HepG2 (cell line): ENCODE measurements around the gene SUB1. TPM values are rescaled to one million over a fixed set of nuclear protein-coding genes. Genes with fewer than 3 reads are reported as not detected.

ENCODE experiments used
- ATF4 ChIP-seq, 2 experiments: fragments of 450-650 bp in 1 of 2; sonication (generic) in 1 of 2; formaldehyde crosslinking; IDR thresholded peaks; 2 replicates each; pipeline versions ENCODE4 v1.5.0 to v1.8.0; 2020 to 2022; ENCODE audit warnings: mild to moderate bottlenecking in 1 of 2, missing genetic modification reagents in 1 of 2
- EZH2 ChIP-seq: conservative IDR thresholded peaks from 2 replicates; pipeline ENCODE4 v1.6.1; 2012; ENCODE audit warnings: mild to moderate bottlenecking, low read depth, low read length, moderate library complexity
- FIP1L1 ChIP-seq: fragments of 200-400 bp; formaldehyde crosslinking; IDR thresholded peaks from 2 replicates; pipeline ENCODE4 v1.6.1; 2018; ENCODE audit warnings: low read depth, mild to moderate bottlenecking, low read length, moderate library complexity, borderline replicate concordance; ENCODE audit not compliant: insufficient read depth
- FOXJ3 ChIP-seq: sonication (generic); formaldehyde crosslinking; IDR thresholded peaks from 2 replicates; pipeline ENCODE4 v1.4.0; 2020; ENCODE audit warnings: missing genetic modification reagents, mild to moderate bottlenecking, borderline replicate concordance
- GATA4 ChIP-seq: sonication (generic); IDR thresholded peaks from 2 replicates; pipeline ENCODE4 v1.6.1; 2016; ENCODE audit warnings: antibody characterized with exemption, low read depth, borderline replicate concordance
- HNF4A ChIP-seq: sonication (generic); formaldehyde crosslinking; IDR thresholded peaks from 2 replicates; pipeline ENCODE4 v1.4.0; 2020; ENCODE audit warnings: missing genetic modification reagents
- HNRNPUL1 ChIP-seq: fragments of 200-400 bp; formaldehyde crosslinking; IDR thresholded peaks from 2 replicates; pipeline ENCODE4 v1.6.1; 2017; ENCODE audit warnings: low read depth, mild to moderate bottlenecking, low read length, moderate library complexity
- IKZF1 ChIP-seq: fragments of 450-650 bp; IDR thresholded peaks from 2 replicates; pipeline ENCODE4 v1.7.1; 2016
- ISX ChIP-seq: sonication (generic); formaldehyde crosslinking; conservative IDR thresholded peaks from 2 replicates; pipeline ENCODE4 v1.5.0; 2020; ENCODE audit warnings: missing genetic modification reagents
- MTF2 ChIP-seq: sonication (generic); formaldehyde crosslinking; IDR thresholded peaks from 2 replicates; pipeline ENCODE4 v1.5.0; 2020; ENCODE audit warnings: missing genetic modification reagents, borderline replicate concordance
- NR2F2 ChIP-seq: IDR thresholded peaks from 2 replicates; pipeline ENCODE4 v1.6.1; 2012; ENCODE audit warnings: low read depth, inconsistent platforms, borderline replicate concordance
- PHF5A ChIP-seq: IDR thresholded peaks from one replicate; pipeline ENCODE4 v1.6.1; 2018; ENCODE audit warnings: low read depth, missing genetic modification reagents; ENCODE audit not compliant: unreplicated experiment
- PRDM10 ChIP-seq: sonication (generic); formaldehyde crosslinking; IDR thresholded peaks from 2 replicates; pipeline ENCODE4 v1.4.0; 2020; ENCODE audit warnings: low read depth, missing genetic modification reagents
- PTBP1 ChIP-seq: fragments of 200-400 bp; formaldehyde crosslinking; IDR thresholded peaks from 2 replicates; pipeline ENCODE4 v1.6.1; 2018; ENCODE audit warnings: low read length, low read depth; ENCODE audit not compliant: poor library complexity, severe bottlenecking
- RCOR2 ChIP-seq: IDR thresholded peaks from 2 replicates; pipeline ENCODE4 v1.6.1; 2016; ENCODE audit warnings: missing biosample characterization, missing genetic modification reagents
- RELA ChIP-seq: sonication (generic); formaldehyde crosslinking; IDR thresholded peaks from 2 replicates; pipeline ENCODE4 v1.4.0; 2020; ENCODE audit warnings: missing genetic modification reagents
- SOX13 ChIP-seq, 3 experiments: fragments of 450-650 bp in 1 of 3; sonication (generic) in 1 of 3; formaldehyde crosslinking in 1 of 3; IDR thresholded peaks in 2 of 3; conservative IDR thresholded peaks in 1 of 3; 2 replicates each; pipeline versions ENCODE4 v1.5.0 to v1.6.1; 2016 to 2020; ENCODE audit warnings: antibody characterized with exemption in 1 of 3, mild to moderate bottlenecking in 1 of 3, missing compliant biosample characterization in 1 of 3, missing genetic modification reagents in 1 of 3, moderate library complexity in 1 of 3
- SYNCRIP ChIP-seq: fragments of 200-400 bp; formaldehyde crosslinking; IDR thresholded peaks from 2 replicates; pipeline ENCODE4 v1.6.1; 2018; ENCODE audit warnings: mild to moderate bottlenecking, low read depth, low read length; ENCODE audit not compliant: insufficient read depth
- ZNF235 ChIP-seq: sonication (generic); formaldehyde crosslinking; IDR thresholded peaks from 2 replicates; pipeline ENCODE4 v1.8.1; 2023; ENCODE audit warnings: mild to moderate bottlenecking, missing genetic modification reagents, borderline replicate concordance
- ZNF331 ChIP-seq: sonication (generic); formaldehyde crosslinking; IDR thresholded peaks from 2 replicates; pipeline ENCODE4 v1.4.0; 2020; ENCODE audit warnings: missing genetic modification reagents
- ZNF333 ChIP-seq: sonication (generic); formaldehyde crosslinking; IDR thresholded peaks from 2 replicates; pipeline ENCODE4 v1.4.0; 2020; ENCODE audit warnings: mild to moderate bottlenecking, missing genetic modification reagents, borderline replicate concordance
- ZNF552 ChIP-seq: sonication (generic); formaldehyde crosslinking; IDR thresholded peaks from 2 replicates; pipeline ENCODE4 v1.9.0; 2022; ENCODE audit warnings: missing genetic modification reagents, mild to moderate bottlenecking, borderline replicate concordance
- ZNF772 ChIP-seq: sonication (generic); formaldehyde crosslinking; IDR thresholded peaks from 2 replicates; pipeline ENCODE4 v1.5.0; 2020; ENCODE audit warnings: mild to moderate bottlenecking, missing genetic modification reagents
- ZNF775 ChIP-seq: sonication (generic); formaldehyde crosslinking; IDR thresholded peaks from 2 replicates; pipeline ENCODE4 v1.4.0; 2020; ENCODE audit warnings: missing genetic modification reagents, mild to moderate bottlenecking, moderate library complexity, borderline replicate concordance
- polyA plus RNA-seq, 8 experiments: library from polyadenylated mRNA; depleted of rRNA in 3 of 8; stranded (reverse) in 7 of 8; unstranded in 1 of 8; fragments of >200 nt; fragmentation: Illumina TruSeq in 4 of 8; extraction: Trizol in 4 of 8; gene quantifications; 2 replicates each; pipeline versions ENCODE4 v1.2.1 to v1.2.3, GENCODE V29; 2011 to 2016; ENCODE audit warnings: low read depth in 4 of 8, missing spikeins in 1 of 8, mixed read lengths in 1 of 8; ENCODE audit not compliant: insufficient read depth in 1 of 8
- total RNA-seq, 5 experiments: library from RNA; depleted of rRNA; stranded (reverse); fragments of >200 nt; fragmentation: Illumina TruSeq; extraction: Trizol; gene quantifications; 2 replicates each; pipeline ENCODE4 v1.2.3, GENCODE V29; 2016; ENCODE audit warnings: low read depth in 1 of 5

Gene SUB1
- total and polyA plus RNA-seq, 2 of the 13 experiments (the other 11 are each of a cell fraction or from before 2014, with no cell fraction given) = 182 to 693 TPM

- TF ChIP-seq PRDM10 (CRISPR knock-in tag) = peak; percentile 45; the same call in 1 of the 2 replicates
- no peak for TF ChIP-seq SYNCRIP
- peak; percentile 82; the same call in 1 of the 2 replicates for TF ChIP-seq ZNF235 (CRISPR knock-in tag)
- no peak for TF ChIP-seq FOXJ3 (CRISPR knock-in tag)
- TF ChIP-seq PTBP1 = no peak
- TF ChIP-seq FIP1L1 = no peak
- no peak for TF ChIP-seq ZNF552 (CRISPR knock-in tag)
- TF ChIP-seq RCOR2 (CRISPR knock-in tag) = no peak
- TF ChIP-seq HNF4A = no peak
- TF ChIP-seq RELA (CRISPR knock-in tag) = no peak
- TF ChIP-seq MTF2 = no peak
- TF ChIP-seq PHF5A (CRISPR knock-in tag) = no peak
- TF ChIP-seq ZNF331 = peak; percentile 61; the same call in 1 of the 2 replicates
- TF ChIP-seq ZNF333 = no peak; the same call in 1 of the 2 replicates
- no peak for TF ChIP-seq EZH2
- no peak for TF ChIP-seq IKZF1
- no peak for TF ChIP-seq ZNF775 (CRISPR knock-in tag)
- no peak for TF ChIP-seq GATA4
- TF ChIP-seq ATF4 (CRISPR knock-in tag; IDR thresholded peaks at IDR 0.05) = peak in 1 of 2 experiments; percentile 25; a peak in 1 of 4 replicates
- TF ChIP-seq HNRNPUL1 = no peak
- no peak for TF ChIP-seq NR2F2
- TF ChIP-seq SOX13 (IDR thresholded peaks at IDR 0.05) = no peak
- TF ChIP-seq SOX13 (CRISPR knock-in tag; conservative IDR thresholded peaks at IDR 0.05 in 1 of 2, IDR thresholded peaks at IDR 0.05 in 1 of 2) = peak in 1 of 2 experiments; percentile 55; a peak in 2 of 4 replicates
- no peak for TF ChIP-seq ISX (CRISPR knock-in tag)
- TF ChIP-seq ZNF772 = no peak; the same call in 1 of the 2 replicates
These were observed at the start of gene SUB1 (continued) for GRCh38 chr5:32585446-32586275.
